Right cardiac atrium (tissue), 5 donors: ENCODE results near the gene RHBDL3. TPM values are rescaled to one million over a fixed set of nuclear protein-coding genes. Genes with fewer than 3 reads are reported as not detected.
A peak's percentile ranks its signal among the peaks of the same experiment; 100 is the strongest.

Experiments
- ATAC-seq, 2 donors: fragments of 200-7000 bp; cut with Tn5 transposase; one replicate each; pipeline versions ENCODE4 v1.8.0 to v1.9.1; 2020; ENCODE audit warnings: moderate library complexity in 2 of 2, mild to moderate bottlenecking in 1 of 2
- DNase-seq, 3 donors: peaks; one replicate each; pipeline ENCODE4 v3.0.0-alpha.2; 2020
- H3K27ac ChIP-seq: one replicate; pipeline ENCODE4 v1.5.1; 2013; ENCODE audit warnings: mild to moderate bottlenecking, low read length, control low read depth, moderate library complexity
- H3K27me3 ChIP-seq: one replicate; pipeline ENCODE4 v1.6.1; 2013; ENCODE audit not compliant: control insufficient read depth, insufficient read depth
- H3K4me1 ChIP-seq: one replicate; pipeline ENCODE4 v1.6.1; 2013; ENCODE audit warnings: low read length; ENCODE audit not compliant: control insufficient read depth, insufficient read depth
- H3K4me3 ChIP-seq: one replicate; pipeline ENCODE4 v1.5.1; 2013; ENCODE audit warnings: low read length, control low read depth
- H3K9me3 ChIP-seq: one replicate; pipeline ENCODE4 v1.6.1; 2013; ENCODE audit warnings: low read length; ENCODE audit not compliant: control insufficient read depth
- WGBS: extraction: QIAGEN DNeasy Blood & Tissue Kit; methylation state at CpG from one replicate; pipeline ENCODE4 v1.1.7; 2013; 5-methylcytosine and 5-hydroxymethylcytosine counted together
- intact Hi-C, 4 donors: fragments of 100-400 bp; cut with DNase I; formaldehyde crosslinking; loops; one replicate each; pipeline versions ENCODE4 v1.11.0 to v1.14.0; 2022 to 2023
- polyA plus RNA-seq: library from polyadenylated mRNA; stranded (reverse); fragments of 200-250 nt; gene quantifications from one replicate; pipeline ENCODE4 v1.2.3, GENCODE V29; 2013
- total RNA-seq, 4 donors: library from RNA; stranded (reverse); fragmentation: NEBNext Ultra II Directional; extraction: Animal tissue kit (Norgen Biotek cat#: 25700); gene quantifications; one replicate each; pipeline ENCODE4 v1.2.1, GENCODE V29; 2021
- donor health status: healthy with polysubstance abuse.
- donor health status: DM: no; HTN: yes; CAD: no.
- donor health status: DM: no; HTN: no; CAD: no.
- donor health status: DM: no; HTN: yes; CAD: no; lungs with severe emphysema.
- donor health status: DM: yes; HTN: yes; CAD: no.

The RHBDL3 gene
- total and polyA plus RNA-seq, 5 donors = 19.6 to 51.1 (median 40.0) TPM

- no peaks in the 10 kb centered on the region for H3K4me1 ChIP-seq
- intact Hi-C loops = no loop called here
- no peaks in the 10 kb centered on the region for H3K9me3 ChIP-seq
- no peak for ATAC-seq
- H3K4me3 ChIP-seq = no peak overlapping the region
- no peak overlapping the region for H3K27ac ChIP-seq
- 68% methylated on average over 4 of the region's 4 CpGs for WGBS
- no peaks in the 10 kb centered on the region for H3K27me3 ChIP-seq
- DNase-seq = no peak
Observed at GRCh38 chr17:32292094-32292493, 26.5 kb downstream of the RHBDL3 start.

- no peak for DNase-seq
- Histone ChIP-seq H3K4me1 (no peaks in the 10 kb centered on the region), H3K9me3 (no peaks in the 10 kb centered on the region), H3K27me3 (no peaks in the 10 kb centered on the region), H3K27ac (no peak overlapping the region), H3K4me3 (no peak overlapping the region)
- no peak for ATAC-seq
- intact Hi-C loops = no loop called here
- WGBS = 98% methylated on average over 2 of the region's 2 CpGs
Observed at GRCh38 chr17:32297424-32297823, 31.8 kb downstream of the RHBDL3 start.

GRCh38 chr17:32297860-32298259, 32.2 kb downstream of the RHBDL3 start:
- H3K27ac ChIP-seq = no peak overlapping the region
- H3K4me1 ChIP-seq = no peaks in the 10 kb centered on the region
- DNase-seq (no peak), ATAC-seq (no peak)
- H3K9me3 ChIP-seq = no peaks in the 10 kb centered on the region
- WGBS = 93% methylated on average over 6 of the region's 6 CpGs
- H3K4me3 ChIP-seq = no peak overlapping the region
- intact Hi-C loops = no loop called here
- no peaks in the 10 kb centered on the region for H3K27me3 ChIP-seq

- ATAC-seq (peak; percentile 15 to 36), DNase-seq (no peak)
- WGBS = 67% methylated on average over 6 of the region's 6 CpGs
- no peaks in the 10 kb centered on the region for H3K27me3 ChIP-seq
- intact Hi-C loops = no loop called here
- H3K27ac ChIP-seq = no peak overlapping the region
- no peaks in the 10 kb centered on the region for H3K4me1 ChIP-seq
- no peak overlapping the region for H3K4me3 ChIP-seq
- H3K9me3 ChIP-seq = no peaks in the 10 kb centered on the region
Observed at GRCh38 chr17:32298298-32298697, 32.7 kb downstream of the RHBDL3 start.

- ATAC-seq = no peak
- 55% methylated on average over 13 of the region's 13 CpGs for WGBS
Observed at GRCh38 chr17:32298721-32299579, 33.3 kb downstream of the RHBDL3 start.

GRCh38 chr17:32299580-32300164, 34.0 kb downstream of the RHBDL3 start:
- Histone ChIP-seq H3K4me1 (peaks cover 3% of the 10 kb centered on the region), H3K27ac (no peak overlapping the region), H3K4me3 (no peak overlapping the region), H3K27me3 (no peaks in the 10 kb centered on the region), H3K9me3 (no peaks in the 10 kb centered on the region)
- ATAC-seq (no peak), DNase-seq (no peak)
- intact Hi-C loops = no loop called here
- 92% methylated on average over 7 of the region's 7 CpGs for WGBS

More at GRCh38 chr17:32298721-32299579, 33.3 kb downstream of the RHBDL3 start:
- no peak overlapping the region for H3K4me3 ChIP-seq
- DNase-seq = no peak
- no peaks in the 10 kb centered on the region for H3K9me3 ChIP-seq
- H3K4me1 ChIP-seq = no peaks in the 10 kb centered on the region
- no peak overlapping the region for H3K27ac ChIP-seq
- intact Hi-C loops = no loop called here
- no peaks in the 10 kb centered on the region for H3K27me3 ChIP-seq

- Histone ChIP-seq H3K9me3 (no peaks in the 10 kb centered on the region), H3K27ac (no peak overlapping the region), H3K27me3 (no peaks in the 10 kb centered on the region), H3K4me1 (peaks cover 3% of the 10 kb centered on the region), H3K4me3 (no peak overlapping the region)
- ATAC-seq = no peak
- WGBS = 82% methylated on average over 4 of the region's 4 CpGs
- DNase-seq = no peak
- intact Hi-C loops = no loop called here
Observed at GRCh38 chr17:32302037-32302436, 36.4 kb downstream of the RHBDL3 start.

GRCh38 chr17:32302860-32303649, 37.4 kb downstream of the RHBDL3 start:
- intact Hi-C loops = no loop called here
- H3K4me3 ChIP-seq = no peak overlapping the region
- H3K4me1 ChIP-seq = peaks cover 3% of the 10 kb centered on the region
- 90% methylated on average over 10 of the region's 10 CpGs for WGBS
- ATAC-seq (peak in 1 of 2 donors; percentile 10), DNase-seq (no peak)
- H3K27me3 ChIP-seq = no peaks in the 10 kb centered on the region
- no peaks in the 10 kb centered on the region for H3K9me3 ChIP-seq
- H3K27ac ChIP-seq = no peak overlapping the region

- intact Hi-C loops = no loop called here
- ATAC-seq = peak; percentile 53 to 69
Observed at GRCh38 chr17:32303781-32304288, 38.2 kb downstream of the RHBDL3 start.

GRCh38 chr17:32305049-32305448, 39.4 kb downstream of the RHBDL3 start:
- intact Hi-C loops = no loop called here
- Histone ChIP-seq H3K4me3 (no peak overlapping the region), H3K27me3 (no peaks in the 10 kb centered on the region), H3K9me3 (no peaks in the 10 kb centered on the region), H3K27ac (no peak overlapping the region), H3K4me1 (peaks cover 3% of the 10 kb centered on the region)
- ATAC-seq (no peak), DNase-seq (no peak)
- 78% methylated on average over 9 of the region's 9 CpGs for WGBS

More at GRCh38 chr17:32303781-32304288, 38.2 kb downstream of the RHBDL3 start:
- 33% methylated on average over 2 of the region's 2 CpGs for WGBS
- H3K27ac ChIP-seq = peak overlapping the region; percentile 6
- H3K4me1 ChIP-seq = peaks cover 3% of the 10 kb centered on the region
- H3K27me3 ChIP-seq = no peaks in the 10 kb centered on the region
- no peak overlapping the region for H3K4me3 ChIP-seq
- H3K9me3 ChIP-seq = no peaks in the 10 kb centered on the region
- no peak for DNase-seq

- intact Hi-C loops = no loop called here
- H3K9me3 ChIP-seq = no peaks in the 10 kb centered on the region
- 58% methylated on average over 4 of the region's 4 CpGs for whole genome bisulfite sequencing
- ATAC-seq (no peak), DNase-seq (no peak)
- H3K27me3 ChIP-seq = no peaks in the 10 kb centered on the region
- H3K4me3 ChIP-seq = no peak overlapping the region
- peaks cover 3% of the 10 kb centered on the region for H3K4me1 ChIP-seq
- H3K27ac ChIP-seq = no peak overlapping the region
Observed at GRCh38 chr17:32307658-32308057, 42.0 kb downstream of the RHBDL3 start.
